Endothelial cell of umbilical vein (primary cell): Measurements from ENCODE around the gene SGCB. TPM values are rescaled to one million over a fixed set of nuclear protein-coding genes. Genes with fewer than 3 reads are reported as not detected.

Source experiments
- BruUV-seq: library from RNA; stranded (reverse); fragments of 400-500 nt; replicated peaks from 2 replicates; lab custom pipeline; 2021; lab: Mats Ljungman, UMichigan
- CTCF ChIA-PET: fragments of 300-600, 350-600 bp; sonication (Branson Sonifier 250); formaldehyde crosslinking; loops from one replicate; lab custom pipeline; 2021; ENCODE audit warnings: antibody characterized with exemption, inconsistent platforms; lab: Charles Lee
- POLR2A ChIA-PET: fragments of 300-600, 350-600 bp; sonication (Branson Sonifier 250); formaldehyde crosslinking; loops from one replicate; lab custom pipeline; 2021; ENCODE audit warnings: antibody characterized with exemption, inconsistent platforms; lab: Charles Lee
- DNase-seq: peaks from one replicate; pipeline ENCODE4 v3.0.0-alpha.2; 2011; ENCODE audit warnings: low read depth, low spot score
- FAIRE-seq: peaks from 2 replicates; lab custom pipeline; 2011; peaks lifted over from hg19 to GRCh38; lab: Jason Lieb, UNC
- H2AFZ ChIP-seq: 2 replicates; pipeline ENCODE4 v1.6.0; 2012; ENCODE audit warnings: low read depth, low read length, control low read depth, inconsistent platforms
- H3K27ac ChIP-seq: 2 replicates; pipeline ENCODE4 v1.5.1; 2011; ENCODE audit warnings: low read depth, mild to moderate bottlenecking, control low read depth, low read length, moderate library complexity; ENCODE audit not compliant: insufficient read depth
- H3K27me3 ChIP-seq, 2 experiments: 2 replicates each; pipeline versions ENCODE4 v1.6.0 to v1.6.1; 2011; ENCODE audit warnings: low read length in 2 of 2, mixed read lengths in 1 of 2; ENCODE audit not compliant: control insufficient read depth in 2 of 2, insufficient read depth in 2 of 2
- H3K36me3 ChIP-seq, 2 experiments: 2 replicates in 1 of 2; 3 replicates in 1 of 2; pipeline ENCODE4 v1.5.1; 2011; ENCODE audit warnings: low read length in 2 of 2, mild to moderate bottlenecking in 1 of 2, moderate library complexity in 1 of 2; ENCODE audit not compliant: control insufficient read depth in 2 of 2, insufficient read depth in 2 of 2; ENCODE audit errors: extremely low read depth in 1 of 2
- H3K4me1 ChIP-seq: 3 replicates; pipeline ENCODE4 v1.5.1; 2011; ENCODE audit warnings: mild to moderate bottlenecking, low read length; ENCODE audit not compliant: control insufficient read depth, insufficient read depth; ENCODE audit errors: extremely low read depth
- H3K4me2 ChIP-seq: 2 replicates; pipeline ENCODE4 v1.6.1; 2011; ENCODE audit warnings: low read length, control low read depth, mixed read lengths; ENCODE audit not compliant: insufficient read depth
- H3K4me3 ChIP-seq, 3 experiments: fragments of 200-600 bp in 1 of 3; sonication (generic), shearing (Covaris generic) in 1 of 3; replicated peaks in 1 of 3; 2 replicates each; pipeline ENCODE4 v1.5.1; 2011 to 2016; ENCODE audit warnings: control low read depth in 3 of 3, low read length in 3 of 3, mild to moderate bottlenecking in 2 of 3, inconsistent platforms in 1 of 3, low read depth in 1 of 3, moderate library complexity in 1 of 3; ENCODE audit not compliant: insufficient read depth in 1 of 3
- H3K79me2 ChIP-seq: 2 replicates; pipeline ENCODE4 v1.6.0; 2012; ENCODE audit warnings: low read length, inconsistent platforms; ENCODE audit not compliant: control insufficient read depth, insufficient read depth
- H3K9ac ChIP-seq: replicated peaks from 2 replicates; pipeline ENCODE3; 2011; ENCODE audit warnings: low read length, control low read depth; ENCODE audit not compliant: insufficient read depth; ENCODE audit errors: extremely low read depth
- H3K9me1 ChIP-seq: replicated peaks from 3 replicates; pipeline ENCODE4 v1.6.0; 2011; ENCODE audit warnings: mild to moderate bottlenecking, low read length; ENCODE audit not compliant: control insufficient read depth, insufficient read depth; ENCODE audit errors: extremely low read depth
- H3K9me3 ChIP-seq: replicated peaks from 2 replicates; pipeline ENCODE4 v1.5.1; 2012; ENCODE audit warnings: low read length, inconsistent platforms; ENCODE audit not compliant: control insufficient read depth, insufficient read depth
- H4K20me1 ChIP-seq: replicated peaks from 2 replicates; pipeline ENCODE3; 2011; ENCODE audit warnings: mild to moderate bottlenecking, low read length; ENCODE audit not compliant: control insufficient read depth, insufficient read depth; ENCODE audit errors: extremely low read depth
- EZH2 ChIP-seq: IDR thresholded peaks from 2 replicates; pipeline ENCODE4 v1.6.1; 2012; ENCODE audit warnings: borderline replicate concordance, low read depth, mild to moderate bottlenecking, moderate library complexity, low read length, inconsistent platforms; ENCODE audit not compliant: severe bottlenecking
- FOS ChIP-seq: IDR thresholded peaks from 2 replicates; pipeline ENCODE4 v1.6.1; 2011; ENCODE audit warnings: mild to moderate bottlenecking, low read length, moderate library complexity, borderline replicate concordance; ENCODE audit not compliant: insufficient read depth
- MYC ChIP-seq: IDR thresholded peaks from one replicate; pipeline ENCODE4 v1.6.1; 2011; ENCODE audit warnings: mild to moderate bottlenecking, low read depth, low read length
- POLR2A ChIP-seq: IDR thresholded peaks from 2 replicates; pipeline ENCODE4 v1.6.1; 2012; ENCODE audit warnings: low read depth, mild to moderate bottlenecking, control low read depth, low read length
- POLR2AphosphoS5 ChIP-seq: IDR thresholded peaks from 2 replicates; pipeline ENCODE4 v1.6.1; 2012; ENCODE audit warnings: low read depth, mild to moderate bottlenecking, control low read depth, low read length, moderate library complexity; ENCODE audit not compliant: insufficient read depth
- dilution Hi-C: fragments of 300-500 bp; cut with MboI; formaldehyde crosslinking; loops from one replicate; pipeline ENCODE4 v1.15.0; 2019; ENCODE audit warnings: low sequenced_read_pairs; ENCODE audit not compliant: extremely low pct_ligation_motif_present
- intact Hi-C: fragments of 100-400 bp; cut with micrococcal nuclease; formaldehyde crosslinking; loops from one replicate; pipeline ENCODE4 v1.10.0; 2022
- polyA plus RNA-seq, 4 experiments: library from polyadenylated mRNA; depleted of rRNA in 3 of 4; stranded (reverse) in 3 of 4; unstranded in 1 of 4; fragments of >200 nt; gene quantifications; 2 replicates each; pipeline versions ENCODE4 v1.2.1 to v1.2.3, GENCODE V29; 2011 to 2012; ENCODE audit warnings: missing spikeins in 1 of 4
- total RNA-seq: library from RNA; stranded (reverse); gene quantifications from 2 replicates; pipeline ENCODE4 v1.2.3, GENCODE V29; 2021
- TF ChIP-seq, protein P1 (sequence below), 2 donors: IDR thresholded peaks; 1 replicate in 1 of 2; 2 replicates in 1 of 2; pipeline ENCODE4 v1.5.1; 2011; ENCODE audit warnings: low read length in 2 of 2, mild to moderate bottlenecking in 2 of 2, moderate library complexity in 2 of 2, control low read depth in 1 of 2, inconsistent platforms in 1 of 2, low read depth in 1 of 2; ENCODE audit not compliant: insufficient read depth in 1 of 2; ENCODE audit errors: extremely low read depth in 1 of 2
- TF ChIP-seq, protein P2 (sequence below): IDR thresholded peaks from 2 replicates; pipeline ENCODE4 v1.6.1; 2011; ENCODE audit not compliant: insufficient read depth, insufficient read length

SGCB gene
- total and polyA plus RNA-seq, 2 donors (not counting 3 experiments of a cell fraction or from before 2014, with no cell fraction given), result 13.7 to 54.0 TPM

GRCh38 chr4:52051615-52052474 lies 13.7 kb upstream of the SGCB start:
- peak overlapping the region; percentile 96 for H2AFZ ChIP-seq
- CTCF ChIA-PET, result interaction anchor here (2.9 kb wide), 1 partner anchor 14 kb away, joined by 13 read pairs; the partner anchor contains the start of gene SGCB
- TSS peak; percentile 86 for BruUV-seq
- H3K4me3 ChIP-seq, result peak overlapping the region; percentile 71 to 74 (median 72)
- no peaks in the 10 kb centered on the region for H3K36me3 ChIP-seq
- intact Hi-C loops, result loop anchor here (1.0 kb wide), 1 partner anchor 13 kb away; no protein-coding TSS in a partner anchor
- peaks cover 23 to 41% of the 10 kb centered on the region in 2 experiments for H3K27me3 ChIP-seq
- H3K79me2 ChIP-seq, result no peaks in the 10 kb centered on the region
- peak overlapping the region; percentile 93 for H3K4me2 ChIP-seq
- H3K9me1 ChIP-seq, result no peaks in the 10 kb centered on the region
- no peaks in the 10 kb centered on the region for H4K20me1 ChIP-seq
- POLR2A ChIA-PET, result interaction anchor here (1.5 kb wide), 1 partner anchor 14 kb away, joined by 5 read pairs; the partner anchor contains the start of gene SGCB
- H3K27ac ChIP-seq, result peak overlapping the region; percentile 10
- no peaks in the 10 kb centered on the region for H3K9me3 ChIP-seq
- dilution Hi-C loops, result no loop called here
- peak overlapping the region; percentile 45 for H3K9ac ChIP-seq
- H3K4me1 ChIP-seq, result peaks cover 12% of the 10 kb centered on the region
- TF ChIP-seq, protein P1, sequence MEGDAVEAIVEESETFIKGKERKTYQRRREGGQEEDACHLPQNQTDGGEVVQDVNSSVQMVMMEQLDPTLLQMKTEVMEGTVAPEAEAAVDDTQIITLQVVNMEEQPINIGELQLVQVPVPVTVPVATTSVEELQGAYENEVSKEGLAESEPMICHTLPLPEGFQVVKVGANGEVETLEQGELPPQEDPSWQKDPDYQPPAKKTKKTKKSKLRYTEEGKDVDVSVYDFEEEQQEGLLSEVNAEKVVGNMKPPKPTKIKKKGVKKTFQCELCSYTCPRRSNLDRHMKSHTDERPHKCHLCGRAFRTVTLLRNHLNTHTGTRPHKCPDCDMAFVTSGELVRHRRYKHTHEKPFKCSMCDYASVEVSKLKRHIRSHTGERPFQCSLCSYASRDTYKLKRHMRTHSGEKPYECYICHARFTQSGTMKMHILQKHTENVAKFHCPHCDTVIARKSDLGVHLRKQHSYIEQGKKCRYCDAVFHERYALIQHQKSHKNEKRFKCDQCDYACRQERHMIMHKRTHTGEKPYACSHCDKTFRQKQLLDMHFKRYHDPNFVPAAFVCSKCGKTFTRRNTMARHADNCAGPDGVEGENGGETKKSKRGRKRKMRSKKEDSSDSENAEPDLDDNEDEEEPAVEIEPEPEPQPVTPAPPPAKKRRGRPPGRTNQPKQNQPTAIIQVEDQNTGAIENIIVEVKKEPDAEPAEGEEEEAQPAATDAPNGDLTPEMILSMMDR (IDR thresholded peaks at IDR 0.05; ENCODE audit: extremely low read depth in 1 of 2, insufficient read depth in 1 of 2, low read depth in 1 of 2, low read length in 2 of 2), result no peak
- TF ChIP-seq MYC (peak; percentile 0), EZH2 (peak; percentile 64), FOS (peak; percentile 30), POLR2AphosphoS5 (no peak), POLR2A (peak; percentile 69)
- TF ChIP-seq, protein P2, sequence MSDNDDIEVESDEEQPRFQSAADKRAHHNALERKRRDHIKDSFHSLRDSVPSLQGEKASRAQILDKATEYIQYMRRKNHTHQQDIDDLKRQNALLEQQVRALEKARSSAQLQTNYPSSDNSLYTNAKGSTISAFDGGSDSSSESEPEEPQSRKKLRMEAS, result peak; percentile 35
- FAIRE-seq (peak; percentile 76), DNase-seq (peak; percentile 90)
